Renal pelvis (tissue), 4 donors: ENCODE measurements around the gene CDSN. TPM values are rescaled to one million over a fixed set of nuclear protein-coding genes. Genes with fewer than 3 reads are reported as not detected.
"Not testable (repeated sequence)": the region's sequence is repeated elsewhere in the genome, so short reads cannot be mapped to it uniquely, and the experiment has no call there.

Experiments used
- DNase-seq: peaks from one replicate; pipeline ENCODE4 v3.0.0-alpha.2; 2013
- polyA plus RNA-seq, 3 donors: library from polyadenylated mRNA; unstranded; fragments of 120-200 nt; gene quantifications; one replicate each; pipeline ENCODE4 v1.2.1, GENCODE V29; 2013; ENCODE audit not compliant: insufficient read length in 3 of 3

Gene CDSN
- polyA plus RNA-seq, 3 donors = 0.06 TPM; not detected in 2

DNA sequence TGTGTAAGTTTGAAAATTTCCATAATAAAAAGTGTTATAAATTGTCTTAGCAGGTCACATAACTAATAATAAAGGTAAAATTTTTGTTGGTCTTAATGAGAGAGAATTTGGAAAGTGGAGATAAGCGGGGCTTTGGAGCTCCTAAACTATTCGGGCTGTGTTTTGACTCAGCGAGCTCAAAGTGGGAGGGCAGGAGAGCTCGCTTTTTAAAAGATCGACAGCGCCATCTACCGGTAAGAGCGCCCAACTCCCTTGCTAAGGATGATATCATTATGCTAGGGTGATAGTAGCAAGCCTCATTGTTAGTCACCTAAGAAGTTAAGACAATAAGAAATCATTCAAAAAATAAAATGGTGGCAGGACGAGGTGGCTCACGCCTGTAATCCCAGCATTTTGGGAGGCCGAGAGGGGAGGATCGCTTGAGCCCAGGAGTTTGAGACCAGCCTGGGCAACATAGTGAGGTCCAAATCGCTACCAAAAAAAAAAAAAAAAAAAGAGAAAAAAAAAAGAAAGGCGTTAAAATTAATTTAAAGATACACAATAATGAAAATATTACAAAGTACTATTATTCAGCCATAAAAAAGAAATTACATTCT is 32.7 kb downstream of the CDSN start:
- peak; percentile 90 for DNase-seq

DNA sequence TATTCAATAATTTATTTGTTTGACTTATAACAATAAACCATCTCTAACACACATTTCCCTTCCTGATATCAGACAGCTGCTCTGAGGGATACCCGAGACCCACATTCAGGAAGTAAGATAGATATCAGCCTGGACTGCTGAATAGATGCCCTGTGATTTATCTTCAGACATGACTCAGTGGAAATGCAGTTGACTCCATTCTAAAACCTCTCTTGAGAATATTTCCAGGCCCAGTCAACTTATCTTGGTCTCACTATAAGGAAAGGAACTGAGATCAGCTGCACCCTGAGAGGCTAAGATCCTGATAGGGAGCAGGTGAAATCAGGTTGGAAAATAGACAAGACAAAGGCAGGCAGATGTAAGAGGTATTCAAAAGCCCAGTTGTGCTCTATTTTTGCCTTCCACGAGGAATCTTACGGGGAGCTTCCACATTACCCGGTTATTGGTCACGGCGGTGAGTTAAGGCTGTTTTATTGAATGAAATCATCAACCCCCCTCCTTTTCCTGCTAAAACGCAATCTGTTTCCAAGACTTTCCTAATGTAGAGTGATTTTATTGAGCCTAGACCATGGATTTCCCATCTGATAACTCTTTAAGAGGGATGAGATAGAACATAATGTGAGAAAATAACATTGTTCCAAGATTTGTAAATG is 33.3 kb downstream of the CDSN start:
- no peak for DNase-seq

DNA sequence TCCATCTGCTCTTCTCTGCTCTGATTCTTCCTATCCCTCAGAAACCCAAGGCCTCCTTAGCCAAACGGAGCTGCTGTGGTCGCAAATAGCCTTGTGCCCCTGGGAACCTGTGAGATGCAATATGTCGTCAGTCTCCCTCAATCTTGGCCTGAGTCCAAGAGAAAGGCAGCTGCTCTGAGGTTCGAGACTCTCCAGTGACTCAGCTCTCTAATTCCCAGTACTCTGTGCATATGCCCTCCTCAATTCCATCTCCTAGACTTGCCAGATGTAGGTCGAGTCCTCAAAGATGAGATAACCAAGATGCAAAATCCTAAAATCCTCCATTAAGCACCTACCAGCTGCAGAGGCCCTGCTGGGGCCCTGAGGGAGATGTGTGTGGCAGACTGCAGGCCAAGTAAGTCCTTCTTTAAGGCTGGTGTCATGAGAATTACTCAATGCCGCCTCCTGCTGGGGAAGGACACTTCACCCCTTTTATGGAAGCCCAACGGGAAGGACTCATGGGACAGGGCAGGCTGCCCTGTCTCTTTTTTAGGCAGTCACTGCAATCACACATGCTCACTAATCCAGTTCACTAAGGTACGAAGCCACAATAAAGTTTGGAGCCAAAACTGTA is 36.4 kb downstream of the CDSN start:
- DNase-seq = no peak

DNA sequence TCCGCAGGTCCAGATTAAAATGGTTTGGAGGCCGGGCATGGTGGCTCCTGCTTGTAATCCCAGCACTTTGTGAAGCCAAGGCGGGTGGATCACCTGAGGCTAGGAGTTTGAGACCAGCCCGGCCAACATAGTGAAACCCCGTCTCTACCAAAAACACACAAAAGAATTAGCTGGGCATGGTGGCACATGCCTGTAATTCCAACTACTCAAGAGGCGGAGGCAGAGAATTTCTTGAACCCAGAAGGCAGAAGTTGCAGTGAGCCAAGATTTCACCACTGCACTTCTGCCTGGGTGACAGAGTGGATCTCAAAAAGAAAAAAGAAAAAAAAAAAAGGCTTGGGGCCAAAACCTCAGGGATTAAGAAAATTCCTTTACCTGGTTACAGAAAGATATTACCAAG is 38.4 kb downstream of the CDSN start:
- no peak for DNase-seq

DNA sequence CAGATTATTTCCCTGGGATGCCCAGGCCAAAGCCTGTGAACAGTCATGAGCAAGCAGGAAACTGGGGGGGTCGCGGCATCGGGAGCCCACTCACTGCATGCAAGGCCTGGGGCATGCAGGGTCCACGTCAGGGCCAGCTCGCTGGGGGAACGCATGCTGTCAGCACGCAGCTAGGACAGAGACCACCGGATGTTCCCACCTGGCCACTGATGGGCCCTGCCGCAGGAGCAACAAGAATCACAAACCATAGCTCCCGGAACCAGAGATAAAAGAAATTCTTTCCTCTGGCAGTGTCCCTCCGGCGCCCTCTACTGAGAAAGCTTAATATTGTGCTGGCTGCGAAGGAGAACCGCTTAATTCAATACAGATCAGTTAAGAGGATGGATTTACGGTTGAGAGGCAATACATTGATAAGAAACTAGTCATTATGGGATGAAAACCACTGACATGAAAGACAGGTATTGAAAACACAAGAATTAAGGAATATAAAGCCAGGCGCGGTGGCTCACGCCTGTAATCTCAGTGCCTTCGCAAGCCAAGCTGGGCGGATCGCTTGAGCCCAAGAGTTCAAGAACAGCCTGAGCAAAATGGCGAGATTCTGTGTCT is 40.5 kb downstream of the CDSN start:
- peak; percentile 66 for DNase-seq

DNA sequence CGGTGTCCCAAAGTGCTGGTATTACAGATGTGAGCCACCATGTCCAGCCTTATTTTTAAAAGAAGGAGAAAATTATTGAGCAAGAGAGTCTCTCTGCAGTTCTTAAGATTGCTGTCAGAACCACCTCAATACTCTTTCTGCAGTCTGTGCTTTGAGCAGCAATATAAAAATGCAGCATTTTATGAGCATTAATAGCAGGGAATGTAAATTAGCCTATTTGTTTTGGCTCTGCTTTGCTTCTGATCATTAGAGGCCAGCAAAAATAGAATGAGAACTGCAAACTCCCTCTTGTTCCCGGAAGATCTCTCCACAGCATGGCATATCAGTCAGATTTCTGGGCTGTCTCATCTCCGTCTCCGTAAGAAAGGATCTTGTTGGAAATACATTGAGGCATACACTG is 43.6 kb downstream of the CDSN start:
- no peak for DNase-seq

DNA sequence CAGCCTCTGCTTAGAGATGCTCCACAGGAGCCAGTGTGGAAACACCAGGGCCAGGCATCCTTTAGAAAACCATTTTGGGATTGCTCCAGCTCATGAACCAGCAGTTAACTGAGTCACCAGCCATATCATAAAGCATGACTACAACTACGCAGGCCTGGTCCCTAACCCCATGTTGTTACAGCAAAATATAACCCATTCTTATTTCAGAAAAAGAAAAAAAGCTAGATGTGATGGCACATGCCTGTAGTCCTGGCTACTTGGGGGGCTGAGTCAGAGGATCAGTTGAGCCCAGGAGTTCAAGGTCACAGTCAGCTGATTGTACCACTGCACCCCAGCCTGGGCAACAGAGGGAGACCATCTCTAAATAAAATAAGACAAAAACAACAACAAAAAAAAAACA is 44.7 kb downstream of the CDSN start:
- no peak for DNase-seq

DNA sequence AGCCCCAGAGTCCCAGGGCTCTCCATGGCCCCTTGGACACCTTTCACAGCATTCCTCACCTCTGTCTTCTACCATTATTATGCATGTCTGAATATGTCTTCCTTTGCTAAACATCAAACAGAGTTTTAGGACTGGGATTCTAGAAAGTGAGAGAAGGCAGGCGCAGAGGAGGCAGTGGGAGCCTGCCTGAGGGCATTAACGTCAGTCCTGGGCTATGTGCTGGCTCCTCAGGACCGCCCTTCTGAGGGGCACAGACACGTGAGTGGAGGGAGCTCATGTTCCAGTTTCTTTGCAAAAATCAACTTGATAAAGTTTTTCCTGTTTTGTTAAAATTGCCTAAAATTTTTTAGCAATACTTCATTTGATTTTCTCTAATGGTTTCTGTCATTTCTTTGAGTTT is 45.8 kb downstream of the CDSN start:
- no peak for DNase-seq

DNA sequence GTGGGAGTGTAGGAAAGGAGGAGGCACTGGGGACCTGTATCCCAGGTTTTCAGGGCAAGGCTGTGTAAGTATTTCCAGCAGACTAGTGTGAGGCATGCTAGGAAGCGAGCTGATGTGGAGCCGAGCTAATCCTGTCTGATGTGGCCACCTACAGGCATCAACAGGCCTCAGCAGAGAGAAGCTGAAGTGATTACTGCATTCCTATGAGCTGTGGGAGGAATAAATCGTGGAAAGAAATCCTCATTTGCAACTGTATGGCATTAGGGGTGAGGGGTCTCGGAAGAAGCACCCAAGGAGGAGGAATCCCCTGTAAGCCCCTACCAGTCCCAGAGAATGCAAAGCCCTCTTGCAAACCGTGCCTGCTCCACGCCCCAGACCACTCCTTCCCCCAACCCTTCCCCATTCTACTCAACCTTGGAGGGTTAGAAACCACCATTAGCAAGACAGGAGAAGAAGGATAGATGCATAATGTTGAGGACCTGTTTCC is 49.5 kb downstream of the CDSN start:
- peak; percentile 71 for DNase-seq

DNA sequence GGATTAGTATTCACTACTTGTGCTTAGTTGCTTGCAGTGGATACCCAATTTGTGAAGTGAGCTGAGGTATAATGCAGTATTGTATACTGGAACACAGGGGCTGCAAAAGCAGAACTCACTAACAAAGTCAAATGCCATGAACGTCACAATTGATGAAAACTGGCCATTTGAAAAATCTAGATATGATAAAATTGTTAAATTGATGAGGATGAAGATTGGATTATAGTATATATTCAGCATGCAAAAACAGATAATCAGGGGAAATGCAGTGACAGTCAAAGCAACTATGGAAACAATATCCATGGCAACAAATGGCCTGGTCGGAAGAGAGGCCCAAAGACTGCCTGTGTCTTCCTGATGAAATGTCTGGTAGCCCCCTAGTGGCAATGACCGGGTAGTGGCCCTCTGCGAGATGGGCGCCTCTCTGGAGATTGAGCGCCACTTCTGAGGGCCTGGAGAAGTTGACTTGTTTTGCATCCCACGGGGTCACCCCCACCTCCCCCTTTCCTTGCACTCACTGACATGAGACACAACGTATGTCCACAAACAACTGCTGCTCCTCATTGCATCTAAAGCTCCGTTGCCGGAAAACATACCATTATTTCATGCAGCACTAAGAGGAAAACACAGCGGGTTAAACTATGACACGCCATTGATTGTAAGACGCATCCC is 51.4 kb downstream of the CDSN start:
- peak; percentile 79 for DNase-seq

DNA sequence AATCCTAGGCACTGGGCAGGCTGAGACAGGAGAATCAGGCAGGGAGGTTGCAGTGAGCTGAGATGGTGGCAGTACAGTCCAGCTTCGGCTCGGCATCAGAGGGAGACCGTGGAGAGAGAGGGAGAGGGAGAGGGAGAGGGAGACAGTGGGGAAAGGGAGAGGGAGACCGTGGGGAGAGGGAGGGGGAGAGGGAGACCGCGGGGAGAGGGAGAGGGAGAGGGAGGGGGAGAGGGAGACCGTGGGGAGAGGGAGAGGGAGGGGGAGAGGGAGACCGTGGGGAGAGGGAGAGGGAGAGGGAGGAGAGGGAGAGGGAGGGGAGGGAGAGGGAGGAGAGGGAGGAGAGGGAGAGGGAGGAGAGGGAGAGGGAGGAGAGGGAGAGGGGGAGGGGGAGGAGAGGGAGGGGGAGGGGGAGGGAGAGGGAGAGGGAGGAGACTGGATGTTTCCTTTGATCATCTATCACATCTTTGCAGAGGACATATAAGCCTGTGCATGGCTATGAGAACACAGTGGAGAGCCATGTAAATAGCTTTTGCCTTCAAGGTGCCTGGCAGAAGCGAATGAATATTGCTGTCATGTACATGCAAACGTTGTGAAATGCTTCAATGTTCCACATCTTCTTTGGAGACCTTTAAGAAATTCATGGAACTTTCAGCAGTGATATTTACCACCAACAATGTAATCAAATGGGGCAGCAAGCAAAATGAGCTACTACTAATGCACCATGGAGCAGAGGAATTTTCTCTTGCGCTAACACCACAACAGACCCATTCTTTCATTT is 52.2 kb downstream of the CDSN start:
- DNase-seq = not testable (repeated sequence)

DNA sequence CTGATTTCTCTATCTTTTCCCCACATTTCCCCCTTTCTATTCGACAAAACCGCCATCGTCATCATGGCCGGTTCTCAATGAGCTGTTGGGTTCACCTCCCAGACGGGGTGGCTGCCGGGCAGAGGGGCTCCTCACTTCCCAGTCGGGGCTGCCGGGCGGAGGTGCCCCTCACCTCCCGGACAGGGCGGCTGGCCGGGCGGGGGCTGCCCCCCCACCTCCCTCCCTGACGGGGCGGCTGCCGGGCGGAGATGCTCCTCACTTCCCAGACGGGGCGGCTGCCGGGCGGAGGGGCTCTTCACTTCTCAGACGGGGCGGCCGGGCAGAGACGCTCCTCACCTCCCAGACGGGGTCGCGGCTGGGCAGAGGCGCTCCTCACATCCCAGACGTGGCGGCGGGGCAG is 53.2 kb downstream of the CDSN start:
- DNase-seq = not testable (repeated sequence)

DNA sequence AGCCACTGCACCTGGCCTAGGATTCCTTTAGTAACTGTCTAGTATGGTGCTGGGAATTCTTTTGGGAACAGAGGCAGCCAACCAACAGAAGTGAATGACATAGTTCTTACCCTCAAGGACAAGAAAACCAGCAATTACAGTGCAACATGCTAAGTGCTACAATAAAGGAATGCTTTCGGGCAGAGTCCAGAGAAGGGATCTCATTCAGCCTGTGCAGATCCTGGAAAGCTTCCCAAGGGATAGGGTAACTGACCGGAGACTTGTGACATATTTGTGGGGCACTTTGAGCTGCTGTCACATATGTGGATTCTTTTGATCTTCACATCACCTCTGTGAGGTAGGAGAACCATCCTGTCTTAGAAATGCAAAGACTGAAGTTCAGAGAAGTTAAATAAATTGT is 54.7 kb downstream of the CDSN start:
- DNase-seq = no peak

Other genes with a start within 250 kb of the CDSN start
- gene DDR1, start 235.9 kb downstream of the CDSN start, polyA plus RNA-seq = 100 to 1,000 TPM; 196 to 203 (median 201) TPM
- gene GTF2H4, start 212.2 kb downstream of the CDSN start, polyA plus RNA-seq = 10 to 100 TPM; 48.1 to 50.5 (median 48.9) TPM
- gene VARS2, start 206.2 kb downstream of the CDSN start, polyA plus RNA-seq = 10 to 100 TPM; 45.6 to 64.7 (median 55.3) TPM
- 1 to 10 TPM in 2 of 3 donors, under 1 TPM in 1; 0.63 to 1.7 (median 1.2) TPM for gene SFTA2, start 188.3 kb downstream of the CDSN start, polyA plus RNA-seq
- gene MUCL3, start 179.5 kb downstream of the CDSN start, polyA plus RNA-seq = under 1 TPM; 0.07 to 0.13 (median 0.09) TPM
- gene MUC21, start 136.7 kb downstream of the CDSN start, polyA plus RNA-seq = under 1 TPM in 1 of 3 donors, not detected in 2; 0.09 TPM
- gene MUC22, start 110.0 kb downstream of the CDSN start, polyA plus RNA-seq = not detected
- gene C6orf15, start 7.9 kb downstream of the CDSN start, polyA plus RNA-seq = not detected
- under 1 TPM in 1 of 3 donors, not detected in 2; 0.36 TPM for gene PSORS1C1, start 5.6 kb downstream of the CDSN start, polyA plus RNA-seq
- gene PSORS1C2, start 18.6 kb upstream of the CDSN start, polyA plus RNA-seq = under 1 TPM in 1 of 3 donors, not detected in 2; 0.10 TPM
- gene CCHCR1, start 37.4 kb upstream of the CDSN start, polyA plus RNA-seq = 10 to 100 TPM; 35.4 to 48.5 (median 41.7) TPM
- 10 to 100 TPM; 16.3 to 21.4 (median 17.3) TPM for gene TCF19, start 38.1 kb upstream of the CDSN start, polyA plus RNA-seq
- gene POU5F1, start 50.2 kb upstream of the CDSN start, polyA plus RNA-seq = 1 to 10 TPM; 1.9 to 9.2 (median 7.2) TPM
- 100 to 1,000 TPM in 2 of 3 donors, 10 to 100 TPM in 1; 75.0 to 156 (median 150) TPM for gene HLA-C, start 151.6 kb upstream of the CDSN start, polyA plus RNA-seq
- 100 to 1,000 TPM; 104 to 117 (median 116) TPM for gene HLA-B, start 236.7 kb upstream of the CDSN start, polyA plus RNA-seq